K562 (cell line): Measurements from ENCODE around the gene UBASH3A. TPM values are rescaled to one million over a fixed set of nuclear protein-coding genes. Genes with fewer than 3 reads are reported as not detected.

Experiments
- ATAC-seq: fragments of 200-7000 bp; cut with Tn5 transposase; 3 replicates; pipeline ENCODE4 v1.9.1; 2020; ENCODE audit warnings: moderate library complexity
- BruUV-seq: library from RNA; stranded (reverse); fragments of 400-500 nt; replicated peaks from 2 replicates; lab custom pipeline; 2021; lab: Mats Ljungman, UMichigan
- CTCF ChIA-PET: fragments of 300-600 bp; formaldehyde crosslinking; extraction: SDS; loops from one replicate; lab custom pipeline; 2021; ENCODE audit warnings: low intra/inter-chr PET ratio; lab: Yijun Ruan, JAX
- POLR2A ChIA-PET: fragments of 300-600, 350-650 bp; sonication (Branson Sonifier 250); formaldehyde crosslinking; extraction: SDS; loops from one replicate; lab custom pipeline; 2021; ENCODE audit warnings: antibody characterized with exemption, inconsistent platforms; lab: Yijun Ruan, JAX
- DNase-seq, 4 experiments: peaks; one replicate each; pipeline versions ENCODE4 v3.0.0 to v3.0.0-alpha.2; 2011 to 2018; ENCODE audit warnings: low spot score in 3 of 4, mixed read lengths in 3 of 4; ENCODE audit errors: extremely low read depth in 1 of 4
- FAIRE-seq: peaks from 2 replicates; lab custom pipeline; 2011; peaks lifted over from hg19 to GRCh38; lab: Jason Lieb, UNC
- H2AFZ ChIP-seq: 2 replicates; pipeline ENCODE4 v1.6.0; 2011; ENCODE audit warnings: low read depth, low read length, control low read depth, inconsistent platforms
- H3K27ac ChIP-seq: fragments of 200-600 bp; 3 replicates; pipeline ENCODE4 v1.8.0; 2011; ENCODE audit warnings: low read depth, mild to moderate bottlenecking, control low read depth, inconsistent platforms, low read length, moderate library complexity, mixed read lengths; ENCODE audit errors: extremely low read depth
- H3K27me3 ChIP-seq, 2 experiments: fragments of 300-600 bp in 1 of 2; 2 replicates in 1 of 2; 3 replicates in 1 of 2; pipeline versions ENCODE4 v1.6.0 to v1.8.0; 2011; ENCODE audit warnings: inconsistent platforms in 2 of 2, low read length in 2 of 2, mild to moderate bottlenecking in 1 of 2, mixed read lengths in 1 of 2, moderate library complexity in 1 of 2; ENCODE audit not compliant: control insufficient read depth in 2 of 2, insufficient read depth in 2 of 2
- H3K36me3 ChIP-seq: fragments of 300-600 bp; 3 replicates; pipeline ENCODE4 v1.8.0; 2011; ENCODE audit warnings: mild to moderate bottlenecking, low read length, inconsistent platforms; ENCODE audit not compliant: control insufficient read depth, insufficient read depth
- H3K4me1 ChIP-seq, 2 experiments: fragments of 200-600 bp in 1 of 2; replicated peaks in 1 of 2; 2 replicates in 1 of 2; 3 replicates in 1 of 2; pipeline versions ENCODE4 v1.5.1 to v1.8.0; 2011; ENCODE audit warnings: inconsistent platforms in 2 of 2, low read length in 2 of 2, mild to moderate bottlenecking in 1 of 2, mixed read lengths in 1 of 2, moderate library complexity in 1 of 2; ENCODE audit not compliant: control insufficient read depth in 2 of 2, insufficient read depth in 2 of 2
- H3K4me2 ChIP-seq: 2 replicates; pipeline ENCODE4 v1.6.1; 2011; ENCODE audit warnings: low read length, control low read depth, inconsistent platforms, mixed read lengths; ENCODE audit not compliant: insufficient read depth
- H3K4me3 ChIP-seq: fragments of 200-600 bp; sonication (generic), shearing (Covaris generic); 2 replicates; pipeline ENCODE4 v1.5.1; 2016; ENCODE audit warnings: control low read depth, inconsistent platforms
- H3K79me2 ChIP-seq: fragments of 200-600 bp; 3 replicates; pipeline ENCODE4 v1.8.0; 2011; ENCODE audit warnings: low read length, inconsistent platforms; ENCODE audit not compliant: control insufficient read depth, insufficient read depth
- H3K9ac ChIP-seq, 2 experiments: 2 replicates each; pipeline versions ENCODE4 v1.6.0 to v1.6.1; 2011; ENCODE audit warnings: low read depth in 2 of 2, low read length in 2 of 2, control low read depth in 1 of 2, inconsistent platforms in 1 of 2, mild to moderate bottlenecking in 1 of 2, mixed read lengths in 1 of 2; ENCODE audit not compliant: insufficient read depth in 1 of 2
- H3K9me1 ChIP-seq: one replicate; pipeline ENCODE4 v1.6.0; 2011; ENCODE audit warnings: inconsistent platforms, mild to moderate bottlenecking, low read length, moderate library complexity; ENCODE audit not compliant: control insufficient read depth, insufficient read depth
- H3K9me3 ChIP-seq: replicated peaks from 2 replicates; pipeline ENCODE4 v1.5.1; 2011; ENCODE audit warnings: low read depth, low read length, inconsistent platforms; ENCODE audit not compliant: control insufficient read depth, insufficient read depth
- H4K20me1 ChIP-seq: replicated peaks from 2 replicates; pipeline ENCODE4 v1.6.1; 2011; ENCODE audit warnings: low read length, inconsistent platforms, mixed read lengths; ENCODE audit not compliant: control insufficient read depth, insufficient read depth
- HNRNPL ChIP-seq: fragments of 200-400 bp; formaldehyde crosslinking; IDR thresholded peaks from 2 replicates; pipeline ENCODE4 v1.6.1; 2017; ENCODE audit warnings: low read depth, mild to moderate bottlenecking, low read length
- WGBS: fragments of 100-300 bp; shearing (Covaris generic); methylation state at CpG from one replicate; pipeline ENCODE4 v1.1.6; 2016; ENCODE audit warnings: low coverage, mixed read lengths; ENCODE audit not compliant: insufficient coverage; ENCODE audit errors: missing lambda C conversion rate; 5-methylcytosine and 5-hydroxymethylcytosine counted together
- in situ Hi-C: fragments of 300-500 bp; cut with MboI; formaldehyde crosslinking; loops from 4 replicates; pipeline ENCODE4 v1.15.0; 2018; ENCODE audit warnings: inconsistent platforms, mixed read lengths
- intact Hi-C: fragments of 100-400 bp; cut with micrococcal nuclease; formaldehyde crosslinking; loops from 2 replicates; pipeline ENCODE4 v1.14.2; 2022
- polyA plus RNA-seq, 8 experiments: library from polyadenylated mRNA; depleted of rRNA in 4 of 8; stranded (reverse) in 5 of 8; unstranded in 3 of 8; fragments of >200 nt; fragmentation: Nextera tagmentation in 2 of 8; fragmentation: Illumina TruSeq in 1 of 8; extraction: Ambion mirVana in 2 of 8; extraction: Trizol in 1 of 8; gene quantifications; 2 replicates each; pipeline versions ENCODE4 v1.2.1 to v1.2.3, GENCODE V29; 2011 to 2014; ENCODE audit warnings: inconsistent platforms in 1 of 8, missing spikeins in 1 of 8
- total RNA-seq, 7 experiments: library from RNA; depleted of rRNA in 6 of 7; stranded (reverse); fragments of >200 nt in 6 of 7; fragmentation: Illumina TruSeq in 2 of 7; extraction: Trizol in 2 of 7; gene quantifications; 2 replicates each; pipeline versions ENCODE4 v1.2.1 to v1.2.3, GENCODE V29; 2011 to 2021; ENCODE audit warnings: low replicate concordance in 1 of 7
- TF ChIP-seq, protein P1 (sequence below), 3 experiments: IDR thresholded peaks in 2 of 3; conservative IDR thresholded peaks in 1 of 3; 2 replicates each; pipeline ENCODE4 v1.5.1; 2011 to 2012; ENCODE audit warnings: low read length in 3 of 3, mild to moderate bottlenecking in 3 of 3, control low read depth in 2 of 3, improper control_type of control experiment in 1 of 3, inconsistent platforms in 1 of 3, low read depth in 1 of 3, mixed read lengths in 1 of 3, moderate library complexity in 1 of 3; ENCODE audit not compliant: insufficient read depth in 2 of 3

UBASH3A gene
- total and polyA plus RNA-seq, 9 of the 15 experiments (the other 6 are each of a cell fraction or from before 2014, with no cell fraction given): 0.23 to 1.8 (median 1.1) TPM

DNA sequence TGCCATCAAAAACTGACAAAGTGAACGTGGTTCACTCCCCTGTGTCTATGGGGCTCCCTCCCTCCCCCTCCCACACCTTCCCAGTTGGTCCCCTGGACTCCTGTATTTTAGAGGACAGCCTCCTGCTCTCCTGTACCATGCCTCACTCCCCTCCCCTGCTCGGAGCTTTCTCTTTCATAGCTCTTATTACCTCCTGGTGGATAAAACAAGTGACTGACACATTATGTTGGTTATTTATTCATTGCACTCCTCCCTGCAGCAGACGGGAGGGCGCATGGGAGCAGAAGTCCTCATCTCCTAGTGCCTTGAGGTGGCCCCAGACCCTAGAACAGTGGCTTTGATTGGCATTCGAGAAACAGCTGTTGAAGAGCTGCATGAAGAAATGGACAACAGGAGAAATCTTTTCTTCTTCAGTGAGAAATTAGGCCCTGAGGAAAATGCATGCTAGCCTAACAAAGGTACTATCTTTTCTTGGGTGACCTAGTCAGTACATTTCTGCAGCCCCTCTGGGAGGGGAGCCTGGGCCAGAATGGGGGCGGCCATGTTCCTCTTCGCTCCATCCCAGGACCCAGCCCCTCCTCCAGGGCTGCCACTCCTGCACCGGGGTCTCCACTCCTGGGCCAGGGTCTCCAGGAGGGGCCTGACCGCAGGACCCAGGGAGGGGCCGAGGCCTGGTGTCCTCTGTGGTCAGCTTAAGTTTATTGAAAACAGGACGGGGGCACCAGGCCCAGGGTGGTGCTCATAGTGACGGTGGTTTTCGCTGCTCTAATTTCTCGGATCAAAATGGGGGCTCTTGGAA, 36.1 kb upstream of the UBASH3A start:
- WGBS: 48% methylated on average over 14 of the region's 14 CpGs
- DNase-seq (no peak), FAIRE-seq (no peak), ATAC-seq (0 out of 3 replicates have a peak, but pooled peaks have one; percentile 16)
- BruUV-seq: no TSS peak
- CTCF ChIA-PET: interaction anchor here (0.7 kb wide), 1 partner anchor 29 kb away, joined by 4 read pairs; no protein-coding TSS in a partner anchor
- Histone ChIP-seq H3K4me3 (no peak overlapping the region), H4K20me1 (0 out of 2 replicates have a peak, but pooled peaks cover 5% of the 10 kb centered on the region), H3K4me1 (peaks cover 10 to 24% of the 10 kb centered on the region in 2 experiments; a peak in 3 of 5 replicates), H3K36me3 (no peaks in the 10 kb centered on the region), H3K4me2 (no peak overlapping the region), H3K27me3 (peaks cover 24 to 50% of the 10 kb centered on the region in 2 experiments), H3K9ac (no peak overlapping the region), H3K9me1 (no peaks in the 10 kb centered on the region), H3K27ac (no peak overlapping the region), H3K79me2 (no peaks in the 10 kb centered on the region), H3K9me3 (no peaks in the 10 kb centered on the region), H2AFZ (no peak overlapping the region)
- in situ Hi-C loops: no loop called here
- TF ChIP-seq, protein P1, sequence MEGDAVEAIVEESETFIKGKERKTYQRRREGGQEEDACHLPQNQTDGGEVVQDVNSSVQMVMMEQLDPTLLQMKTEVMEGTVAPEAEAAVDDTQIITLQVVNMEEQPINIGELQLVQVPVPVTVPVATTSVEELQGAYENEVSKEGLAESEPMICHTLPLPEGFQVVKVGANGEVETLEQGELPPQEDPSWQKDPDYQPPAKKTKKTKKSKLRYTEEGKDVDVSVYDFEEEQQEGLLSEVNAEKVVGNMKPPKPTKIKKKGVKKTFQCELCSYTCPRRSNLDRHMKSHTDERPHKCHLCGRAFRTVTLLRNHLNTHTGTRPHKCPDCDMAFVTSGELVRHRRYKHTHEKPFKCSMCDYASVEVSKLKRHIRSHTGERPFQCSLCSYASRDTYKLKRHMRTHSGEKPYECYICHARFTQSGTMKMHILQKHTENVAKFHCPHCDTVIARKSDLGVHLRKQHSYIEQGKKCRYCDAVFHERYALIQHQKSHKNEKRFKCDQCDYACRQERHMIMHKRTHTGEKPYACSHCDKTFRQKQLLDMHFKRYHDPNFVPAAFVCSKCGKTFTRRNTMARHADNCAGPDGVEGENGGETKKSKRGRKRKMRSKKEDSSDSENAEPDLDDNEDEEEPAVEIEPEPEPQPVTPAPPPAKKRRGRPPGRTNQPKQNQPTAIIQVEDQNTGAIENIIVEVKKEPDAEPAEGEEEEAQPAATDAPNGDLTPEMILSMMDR (IDR thresholded peaks at IDR 0.05 in 2 of 3, conservative IDR thresholded peaks at IDR 0.05 in 1 of 3; ENCODE audit: insufficient read depth in 2 of 3, low read depth in 1 of 3, low read length in 3 of 3): peak in 1 of 3 experiments; percentile 17; a peak in 1 of 6 replicates
- no peak for TF ChIP-seq HNRNPL
- POLR2A ChIA-PET: interaction anchor here (0.6 to 0.7 kb wide), 3 partner anchors 28 to 177 kb away, joined by 3 to 4 read pairs (median 3); no protein-coding TSS in a partner anchor
- intact Hi-C loops: loop anchor here (10.0 kb wide), 1 partner anchor 167 kb away; no protein-coding TSS in a partner anchor
